ENCODE data around the gene KLHL24. TPM values are rescaled to one million over a fixed set of nuclear protein-coding genes. Genes with fewer than 3 reads are reported as not detected.

Gene KLHL24
- total RNA-seq, 4 donors from 2014 or later: 10.2 to 92.1 (median 19.9) TPM

Other genes starting within 250 kb of the KLHL24 start
- gene MCF2L2, start 207.0 kb upstream of the KLHL24 start, total RNA-seq: 1 to 10 TPM in 3 of 4 donors, under 1 TPM in 1; 0.61 to 2.9 (median 1.3) TPM
- 1 to 10 TPM in 2 of 4 donors, under 1 TPM in 1, not detected in 1; 0.66 to 2.7 (median 1.8) TPM for gene KLHL6, start 79.9 kb upstream of the KLHL24 start, total RNA-seq
- gene YEATS2, start 62.2 kb downstream of the KLHL24 start, total RNA-seq: 10 to 100 TPM; 10.1 to 23.7 (median 15.5) TPM
- 1 to 10 TPM in 3 of 4 donors, not detected in 1; 2.0 to 5.1 (median 2.7) TPM for gene MAP6D1, start 190.0 kb downstream of the KLHL24 start, total RNA-seq
- gene PARL, start 249.3 kb downstream of the KLHL24 start, total RNA-seq: 10 to 100 TPM; 23.3 to 45.0 (median 39.7) TPM

All from esophagus squamous epithelium (tissue), 4 donors.